GM13976 (cell line): Measurements from ENCODE around the gene RIPPLY2.

Experiments
- DNase-seq: peaks from one replicate; pipeline ENCODE4 v3.0.0; 2012; ENCODE audit warnings: low spot score
- CTCF ChIP-seq: IDR thresholded peaks from 2 replicates; pipeline ENCODE4 v1.5.1; 2012; ENCODE audit warnings: borderline replicate concordance, mild to moderate bottlenecking; ENCODE audit not compliant: insufficient read depth; ENCODE audit errors: extremely low read depth, missing control alignments, control extremely low read depth
- in situ Hi-C: fragments of 300-500 bp; cut with MboI; formaldehyde crosslinking; loops from one replicate; pipeline ENCODE4 v1.12.0; 2022; ENCODE audit warnings: low sequenced_read_pairs, mixed read lengths, inconsistent platforms; ENCODE audit not compliant: unreplicated experiment

Gene RIPPLY2

GRCh38 chr6:83878902-83879644 is 25.9 kb downstream of the RIPPLY2 start:
- TF ChIP-seq CTCF = no peak
- in situ Hi-C loops = loop anchor here (5.0 kb wide), 1 partner anchor 343 kb away; no protein-coding TSS in a partner anchor

GRCh38 chr6:83879746-83880145 is 26.6 kb downstream of the RIPPLY2 start:
- in situ Hi-C loops = loop anchor here (5.0 kb wide), 1 partner anchor 343 kb away; no protein-coding TSS in a partner anchor
- TF ChIP-seq CTCF = no peak
- no peak for DNase-seq

More at GRCh38 chr6:83878902-83879644, 25.9 kb downstream of the RIPPLY2 start:
- no peak for DNase-seq

GRCh38 chr6:83883240-83883639 is 30.1 kb downstream of the RIPPLY2 start:
- no peak for DNase-seq
- TF ChIP-seq CTCF = no peak
- in situ Hi-C loops = no loop called here

- peak; percentile 30 for DNase-seq
- peak; percentile 49 for TF ChIP-seq CTCF
- in situ Hi-C loops = no loop called here
Observed at GRCh38 chr6:83884523-83884922, 31.4 kb downstream of the RIPPLY2 start.

GRCh38 chr6:83885984-83886383 is 32.8 kb downstream of the RIPPLY2 start:
- no peak for TF ChIP-seq CTCF
- DNase-seq = no peak
- in situ Hi-C loops = no loop called here

GRCh38 chr6:83889621-83890020 is 36.5 kb downstream of the RIPPLY2 start:
- DNase-seq = no peak
- no peak for TF ChIP-seq CTCF
- in situ Hi-C loops = no loop called here

GRCh38 chr6:83890520-83890919 is 37.4 kb downstream of the RIPPLY2 start:
- no peak for TF ChIP-seq CTCF
- no peak for DNase-seq
- in situ Hi-C loops = no loop called here
